ENCODE results near the gene TOP3B.

Gene TOP3B

GRCh38 chr22:21996175-21996720 lies 13.7 kb upstream of the TOP3B start:
- no peak for DNase-seq
- no peaks in the 10 kb centered on the region for H3K27me3 ChIP-seq (replicated peaks; ENCODE audit: control insufficient read depth, insufficient read depth, low read length, poor library complexity, severe bottlenecking)
- no peak overlapping the region for H3K27ac ChIP-seq (ENCODE audit: insufficient read depth, low read length, poor library complexity, severe bottlenecking)
- H3K4me1 ChIP-seq (ENCODE audit: control insufficient read depth, insufficient read depth, low read length, poor library complexity, severe bottlenecking), result no peaks in the 10 kb centered on the region
- H3K9me3 ChIP-seq (ENCODE audit: control insufficient read depth, low read length), result no peaks in the 10 kb centered on the region
- no peaks in the 10 kb centered on the region for H3K36me3 ChIP-seq (ENCODE audit: control insufficient read depth, insufficient read depth, low read length)
- no peak overlapping the region for H3K4me3 ChIP-seq (ENCODE audit: insufficient read depth, low read depth, low read length, poor library complexity, severe bottlenecking)

DNA sequence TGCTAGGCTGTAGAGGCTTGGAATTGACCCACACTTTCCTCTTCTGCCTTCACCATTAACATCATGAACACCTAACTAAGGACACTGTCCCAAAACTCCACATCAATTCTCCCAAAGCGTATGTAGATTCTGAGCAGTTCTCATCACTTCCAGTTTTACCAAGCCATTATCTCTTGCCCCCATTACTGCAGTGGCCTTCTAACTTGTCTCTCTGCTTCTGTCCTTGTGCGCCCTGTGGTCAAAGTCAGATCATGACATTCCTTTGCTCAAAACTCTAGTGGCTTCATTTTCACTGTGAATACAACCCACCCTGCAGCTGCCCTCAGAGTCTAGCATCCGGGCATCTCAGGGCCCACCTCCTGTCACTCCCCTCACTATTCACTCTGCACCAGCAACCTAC lies 13.1 kb upstream of the TOP3B start:
- Histone ChIP-seq H3K4me1 (ENCODE audit: control insufficient read depth, insufficient read depth, low read length, poor library complexity, severe bottlenecking) (no peaks in the 10 kb centered on the region), H3K27ac (ENCODE audit: insufficient read depth, low read length, poor library complexity, severe bottlenecking) (no peak overlapping the region), H3K36me3 (ENCODE audit: control insufficient read depth, insufficient read depth, low read length) (no peaks in the 10 kb centered on the region), H3K27me3 (replicated peaks; ENCODE audit: control insufficient read depth, insufficient read depth, low read length, poor library complexity, severe bottlenecking) (no peaks in the 10 kb centered on the region), H3K9me3 (ENCODE audit: control insufficient read depth, low read length) (no peaks in the 10 kb centered on the region), H3K4me3 (ENCODE audit: insufficient read depth, low read depth, low read length, poor library complexity, severe bottlenecking) (no peak overlapping the region)
- DNase-seq, result no peak

- Histone ChIP-seq H3K36me3 (ENCODE audit: control insufficient read depth, insufficient read depth, low read length) (no peaks in the 10 kb centered on the region), H3K9me3 (ENCODE audit: control insufficient read depth, low read length) (no peaks in the 10 kb centered on the region), H3K27me3 (replicated peaks; ENCODE audit: control insufficient read depth, insufficient read depth, low read length, poor library complexity, severe bottlenecking) (no peaks in the 10 kb centered on the region), H3K27ac (ENCODE audit: insufficient read depth, low read length, poor library complexity, severe bottlenecking) (no peak overlapping the region), H3K4me3 (ENCODE audit: insufficient read depth, low read depth, low read length, poor library complexity, severe bottlenecking) (no peak overlapping the region), H3K4me1 (ENCODE audit: control insufficient read depth, insufficient read depth, low read length, poor library complexity, severe bottlenecking) (no peaks in the 10 kb centered on the region)
- no peak for DNase-seq
Observed at GRCh38 chr22:21994881-21995444, 12.4 kb upstream of the TOP3B start.

- Histone ChIP-seq H3K4me1 (ENCODE audit: control insufficient read depth, insufficient read depth, low read length, poor library complexity, severe bottlenecking) (no peaks in the 10 kb centered on the region), H3K9me3 (ENCODE audit: control insufficient read depth, low read length) (no peaks in the 10 kb centered on the region), H3K36me3 (ENCODE audit: control insufficient read depth, insufficient read depth, low read length) (no peaks in the 10 kb centered on the region), H3K4me3 (ENCODE audit: insufficient read depth, low read depth, low read length, poor library complexity, severe bottlenecking) (no peak overlapping the region), H3K27me3 (replicated peaks; ENCODE audit: control insufficient read depth, insufficient read depth, low read length, poor library complexity, severe bottlenecking) (no peaks in the 10 kb centered on the region), H3K27ac (ENCODE audit: insufficient read depth, low read length, poor library complexity, severe bottlenecking) (no peak overlapping the region)
- DNase-seq, result no peak
Observed at GRCh38 chr22:21992593-21993237, 10.1 kb upstream of the TOP3B start.

DNA sequence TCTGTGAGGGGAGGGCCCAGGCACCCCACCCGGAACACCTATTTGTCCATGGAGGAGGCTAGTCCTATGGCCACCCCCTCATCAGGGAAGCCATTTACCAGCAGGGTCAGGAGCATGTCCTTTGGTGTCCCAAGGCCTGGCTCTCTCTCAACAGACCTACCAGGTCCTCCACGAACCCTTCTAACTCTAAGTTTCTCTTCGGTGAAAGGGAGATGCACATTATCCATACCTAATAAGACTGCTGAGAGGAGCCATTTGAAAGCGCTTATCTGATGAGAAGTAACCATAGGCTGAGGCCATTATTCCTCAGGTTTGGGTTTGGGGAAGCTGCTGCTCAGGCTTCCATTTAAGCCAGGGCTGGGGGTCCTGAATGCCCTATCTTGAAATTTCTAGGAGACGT lies 9.2 kb upstream of the TOP3B start:
- no peaks in the 10 kb centered on the region for H3K9me3 ChIP-seq (ENCODE audit: control insufficient read depth, low read length)
- no peaks in the 10 kb centered on the region for H3K36me3 ChIP-seq (ENCODE audit: control insufficient read depth, insufficient read depth, low read length)
- H3K27ac ChIP-seq (ENCODE audit: insufficient read depth, low read length, poor library complexity, severe bottlenecking), result no peak overlapping the region
- H3K27me3 ChIP-seq (replicated peaks; ENCODE audit: control insufficient read depth, insufficient read depth, low read length, poor library complexity, severe bottlenecking), result no peaks in the 10 kb centered on the region
- H3K4me3 ChIP-seq (ENCODE audit: insufficient read depth, low read depth, low read length, poor library complexity, severe bottlenecking), result no peak overlapping the region
- DNase-seq, result no peak
- H3K4me1 ChIP-seq (ENCODE audit: control insufficient read depth, insufficient read depth, low read length, poor library complexity, severe bottlenecking), result no peaks in the 10 kb centered on the region

DNA sequence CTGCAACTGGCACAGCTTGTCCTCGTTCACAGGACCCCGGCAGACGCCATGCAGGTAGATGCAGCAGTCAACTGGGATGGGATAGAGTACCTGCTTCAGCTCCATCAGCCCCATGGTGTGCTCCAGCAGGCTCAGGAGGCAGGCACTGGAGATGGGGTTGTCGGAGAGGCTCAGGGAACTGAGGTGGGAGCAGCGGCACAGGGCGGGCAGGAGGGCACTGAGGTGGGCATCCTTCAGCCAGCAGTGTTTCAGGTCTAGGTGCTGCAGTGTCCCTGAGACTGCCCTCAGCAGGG lies 8.7 kb upstream of the TOP3B start:
- Histone ChIP-seq H3K9me3 (ENCODE audit: control insufficient read depth, low read length) (no peaks in the 10 kb centered on the region), H3K4me1 (ENCODE audit: control insufficient read depth, insufficient read depth, low read length, poor library complexity, severe bottlenecking) (no peaks in the 10 kb centered on the region), H3K27ac (ENCODE audit: insufficient read depth, low read length, poor library complexity, severe bottlenecking) (no peak overlapping the region), H3K4me3 (ENCODE audit: insufficient read depth, low read depth, low read length, poor library complexity, severe bottlenecking) (no peak overlapping the region), H3K36me3 (ENCODE audit: control insufficient read depth, insufficient read depth, low read length) (no peaks in the 10 kb centered on the region), H3K27me3 (replicated peaks; ENCODE audit: control insufficient read depth, insufficient read depth, low read length, poor library complexity, severe bottlenecking) (no peaks in the 10 kb centered on the region)
- DNase-seq, result no peak

DNA sequence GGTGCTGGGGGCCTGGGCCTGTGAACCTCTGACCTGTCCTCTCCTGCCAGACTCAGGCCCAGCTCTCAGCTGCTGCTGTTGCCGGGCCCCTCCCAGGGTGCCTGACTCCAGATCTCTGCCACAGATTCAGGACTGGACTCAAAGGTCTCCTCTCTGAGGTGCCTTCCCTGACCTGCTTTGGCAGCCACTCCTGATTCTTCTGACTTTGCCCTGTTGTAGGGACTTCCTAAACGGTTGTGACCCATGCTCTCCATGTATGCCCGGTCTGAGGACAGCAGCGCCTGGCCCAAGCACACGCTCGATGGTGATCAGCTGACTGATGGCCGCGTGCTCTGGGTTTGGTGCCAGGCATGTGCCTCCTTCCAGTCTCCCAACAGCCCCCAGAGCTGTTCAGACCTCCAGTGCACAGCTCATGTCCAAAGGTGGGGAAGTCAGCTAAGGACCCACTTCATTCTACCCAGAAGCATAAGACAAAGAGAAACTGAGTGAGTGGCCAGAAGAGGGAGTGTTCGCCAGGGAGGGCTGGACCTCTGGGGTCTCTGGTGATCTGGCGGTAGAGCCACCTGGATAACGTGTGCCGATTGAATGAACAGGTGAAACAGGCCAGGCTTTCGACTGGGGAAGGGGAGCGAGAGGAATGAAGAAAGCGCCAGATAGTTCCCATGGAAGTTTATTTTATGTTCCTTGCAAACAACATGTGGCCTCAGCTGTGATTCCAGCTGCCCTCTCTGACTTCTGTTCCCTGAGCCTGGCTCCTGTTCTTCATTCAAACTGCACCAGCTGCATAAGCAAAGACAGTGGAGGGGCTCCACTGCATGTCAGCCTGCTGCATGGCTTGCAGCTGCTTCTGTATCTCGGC lies 8.1 kb upstream of the TOP3B start:
- no peak overlapping the region for H3K27ac ChIP-seq (ENCODE audit: insufficient read depth, low read length, poor library complexity, severe bottlenecking)
- no peaks in the 10 kb centered on the region for H3K36me3 ChIP-seq (ENCODE audit: control insufficient read depth, insufficient read depth, low read length)
- no peaks in the 10 kb centered on the region for H3K9me3 ChIP-seq (ENCODE audit: control insufficient read depth, low read length)
- no peak overlapping the region for H3K4me3 ChIP-seq (ENCODE audit: insufficient read depth, low read depth, low read length, poor library complexity, severe bottlenecking)
- no peak for DNase-seq
- no peaks in the 10 kb centered on the region for H3K4me1 ChIP-seq (ENCODE audit: control insufficient read depth, insufficient read depth, low read length, poor library complexity, severe bottlenecking)
- H3K27me3 ChIP-seq (replicated peaks; ENCODE audit: control insufficient read depth, insufficient read depth, low read length, poor library complexity, severe bottlenecking), result no peaks in the 10 kb centered on the region

DNA sequence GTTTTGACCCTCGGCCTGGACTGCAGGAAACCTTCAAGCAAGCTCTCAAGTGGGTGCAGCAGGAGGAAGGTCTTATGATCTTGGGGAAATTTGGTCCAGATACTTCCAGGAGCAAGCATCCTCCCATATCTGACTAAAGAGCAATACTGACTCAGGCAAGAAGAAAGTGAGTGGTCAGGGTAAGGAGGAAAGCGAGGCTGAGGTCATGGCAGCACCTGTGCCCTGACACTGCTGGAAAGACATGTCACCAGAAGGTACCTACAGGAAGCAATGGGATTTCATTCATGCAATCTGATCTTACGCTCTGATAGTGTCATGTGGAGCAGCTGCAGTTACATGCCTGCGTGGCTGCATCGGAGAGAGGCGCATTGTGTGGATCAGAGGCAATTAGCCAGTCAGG lies 6.5 kb upstream of the TOP3B start:
- H3K9me3 ChIP-seq (ENCODE audit: control insufficient read depth, low read length), result no peaks in the 10 kb centered on the region
- no peaks in the 10 kb centered on the region for H3K4me1 ChIP-seq (ENCODE audit: control insufficient read depth, insufficient read depth, low read length, poor library complexity, severe bottlenecking)
- H3K36me3 ChIP-seq (ENCODE audit: control insufficient read depth, insufficient read depth, low read length), result no peaks in the 10 kb centered on the region
- H3K4me3 ChIP-seq (ENCODE audit: insufficient read depth, low read depth, low read length, poor library complexity, severe bottlenecking), result no peak overlapping the region
- no peak for DNase-seq
- no peaks in the 10 kb centered on the region for H3K27me3 ChIP-seq (replicated peaks; ENCODE audit: control insufficient read depth, insufficient read depth, low read length, poor library complexity, severe bottlenecking)
- H3K27ac ChIP-seq (ENCODE audit: insufficient read depth, low read length, poor library complexity, severe bottlenecking), result no peak overlapping the region

GRCh38 chr22:21985214-21985613 lies 2.6 kb upstream of the TOP3B start:
- no peaks in the 10 kb centered on the region for H3K27me3 ChIP-seq (replicated peaks; ENCODE audit: control insufficient read depth, insufficient read depth, low read length, poor library complexity, severe bottlenecking)
- H3K36me3 ChIP-seq (ENCODE audit: control insufficient read depth, insufficient read depth, low read length), result no peaks in the 10 kb centered on the region
- no peak for DNase-seq
- H3K4me3 ChIP-seq (ENCODE audit: insufficient read depth, low read depth, low read length, poor library complexity, severe bottlenecking), result no peak overlapping the region
- H3K27ac ChIP-seq (ENCODE audit: insufficient read depth, low read length, poor library complexity, severe bottlenecking), result no peak overlapping the region
- H3K4me1 ChIP-seq (ENCODE audit: control insufficient read depth, insufficient read depth, low read length, poor library complexity, severe bottlenecking), result peaks cover 9% of the 10 kb centered on the region
- no peaks in the 10 kb centered on the region for H3K9me3 ChIP-seq (ENCODE audit: control insufficient read depth, low read length)

DNA sequence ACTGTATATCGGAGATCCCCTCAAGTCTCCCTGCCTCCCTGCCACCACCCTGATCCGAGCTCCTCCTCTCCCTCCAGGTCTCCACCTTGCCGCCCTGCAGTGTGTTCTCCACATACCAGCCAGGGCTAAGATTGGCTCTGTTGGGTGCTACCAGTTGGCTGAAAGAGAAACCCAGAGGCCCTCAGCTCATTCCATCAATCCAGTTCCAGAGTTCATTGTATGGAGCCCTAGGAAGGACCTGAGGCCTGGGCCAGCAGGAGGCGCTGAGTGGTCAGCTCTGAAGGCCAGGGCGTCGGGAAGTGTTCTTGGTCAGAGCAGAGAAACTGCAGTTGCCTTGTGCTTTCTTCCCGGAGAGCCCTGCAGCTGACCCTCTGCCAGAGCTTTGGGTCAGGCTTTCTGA lies 2.2 kb upstream of the TOP3B start:
- H3K27me3 ChIP-seq (replicated peaks; ENCODE audit: control insufficient read depth, insufficient read depth, low read length, poor library complexity, severe bottlenecking), result no peaks in the 10 kb centered on the region
- H3K27ac ChIP-seq (ENCODE audit: insufficient read depth, low read length, poor library complexity, severe bottlenecking), result no peak overlapping the region
- H3K36me3 ChIP-seq (ENCODE audit: control insufficient read depth, insufficient read depth, low read length), result no peaks in the 10 kb centered on the region
- H3K4me1 ChIP-seq (ENCODE audit: control insufficient read depth, insufficient read depth, low read length, poor library complexity, severe bottlenecking), result peaks cover 9% of the 10 kb centered on the region
- no peak overlapping the region for H3K4me3 ChIP-seq (ENCODE audit: insufficient read depth, low read depth, low read length, poor library complexity, severe bottlenecking)
- no peak for DNase-seq
- H3K9me3 ChIP-seq (ENCODE audit: control insufficient read depth, low read length), result no peaks in the 10 kb centered on the region

Data from effector memory CD4-positive, alpha-beta T cell (primary cell).